ENCODE data around the gene DRC7. TPM values are rescaled to one million over a fixed set of nuclear protein-coding genes. Genes with fewer than 3 reads are reported as not detected.

Gene DRC7
- total and polyA plus RNA-seq, 9 of the 15 experiments (the other 6 are each of a cell fraction or from before 2014, with no cell fraction given): 0.04 to 0.33 (median 0.12) TPM; not detected in 3

GRCh38 chr16:57668263-57668571 is 26.4 kb upstream of the DRC7 start, which contains the start of gene ADGRG3 (continued):
- TF ChIP-seq ZNF518B (CRISPR knock-in tag; IDR thresholded peaks at IDR 0.05) (no peak), RBM14 (IDR thresholded peaks at IDR 0.05; ENCODE audit: borderline replicate concordance, insufficient read depth, low read depth, low read length) (0 out of 2 replicates have a peak, but pooled peaks have one; percentile 6), ETV1 (tag; conservative IDR thresholded peaks at IDR 0.05; ENCODE audit: low read depth) (0 out of 2 replicates have a peak, but pooled peaks have one; percentile 6)

- no TSS peak for BruUV-seq (replicated peaks)
- peak overlapping the region in 1 of 2 experiments; percentile 59; a peak in 2 of 4 replicates for H3K9ac ChIP-seq (ENCODE audit: insufficient read depth in 1 of 2, low read depth in 2 of 2, low read length in 2 of 2)
- H3K9me3 ChIP-seq (replicated peaks; ENCODE audit: control insufficient read depth, insufficient read depth, low read depth, low read length): no peaks in the 10 kb centered on the region
- peaks cover 24 to 35% of the 10 kb centered on the region in 2 experiments for H3K4me1 ChIP-seq (replicated peaks in 1 of 2; ENCODE audit: control insufficient read depth in 2 of 2, insufficient read depth in 2 of 2, low read length in 2 of 2)
- no peak overlapping the region for H3K27ac ChIP-seq (ENCODE audit: extremely low read depth, low read depth, low read length)
- intact Hi-C loops (cut with micrococcal nuclease): loop anchor here (10.0 kb wide), 1 partner anchor 226 kb away; no protein-coding TSS in a partner anchor
- no peak for TF ChIP-seq RBM14 (IDR thresholded peaks at IDR 0.05; ENCODE audit: borderline replicate concordance, insufficient read depth, low read depth, low read length)
- TF ChIP-seq UBTF (IDR thresholded peaks at IDR 0.05; ENCODE audit: borderline replicate concordance in 1 of 2, low read depth in 2 of 2, low read length in 2 of 2): no peak
- no peak for TF ChIP-seq ZNF785 (CRISPR knock-in tag; IDR thresholded peaks at IDR 0.05)
- peak; percentile 97 for TF ChIP-seq ZNF263 (CRISPR knock-in tag; IDR thresholded peaks at IDR 0.05; ENCODE audit: borderline replicate concordance)
- TF ChIP-seq KAT8 (IDR thresholded peaks at IDR 0.05; ENCODE audit: low read depth): no peak
- no peak for TF ChIP-seq ZNF282 (CRISPR knock-in tag; IDR thresholded peaks at IDR 0.05)
- TF ChIP-seq ZNF384 (IDR thresholded peaks at IDR 0.05; ENCODE audit: low read depth, low read length): no peak
- 0 out of 5 replicates have a peak, but pooled peaks cover 0 to 5% of the 10 kb centered on the region in 2 experiments for H3K27me3 ChIP-seq (ENCODE audit: control insufficient read depth in 2 of 2, insufficient read depth in 2 of 2, low read length in 2 of 2)
- CTCF ChIA-PET (ENCODE audit: low intra/inter-chr PET ratio): no interaction called here
- no peak for ATAC-seq
- H3K79me2 ChIP-seq (ENCODE audit: control insufficient read depth, insufficient read depth, low read length): no peaks in the 10 kb centered on the region
- H2AFZ ChIP-seq (ENCODE audit: low read depth, low read length): no peak overlapping the region
- in situ Hi-C loops (cut with MboI): loop anchor here (5.0 kb wide), 1 partner anchor 48 kb away; no protein-coding TSS in a partner anchor
- no peaks in the 10 kb centered on the region for H4K20me1 ChIP-seq (replicated peaks; ENCODE audit: control insufficient read depth, insufficient read depth, low read length)
- no peak for FAIRE-seq
- WGBS (ENCODE audit: insufficient coverage, low coverage, missing lambda C conversion rate): 81% methylated on average over 17 of the region's 20 CpGs
- H3K9me1 ChIP-seq (ENCODE audit: control insufficient read depth, insufficient read depth, low read length): peaks cover 3% of the 10 kb centered on the region
- POLR2A ChIA-PET: interaction anchor here (0.5 to 1.1 kb wide), 2 partner anchors 15 to 68 kb away, joined by 3 to 5 read pairs; no protein-coding TSS in a partner anchor
- H3K4me3 ChIP-seq: no peak overlapping the region
- no peaks in the 10 kb centered on the region for H3K36me3 ChIP-seq (ENCODE audit: control insufficient read depth, insufficient read depth, low read length)
- H3K4me2 ChIP-seq (ENCODE audit: insufficient read depth, low read length): no peak overlapping the region
- DNase-seq (ENCODE audit: extremely low read depth in 1 of 4, low spot score in 3 of 4): no peak
Measured at GRCh38 chr16:57668630-57669475, 25.8 kb upstream of the DRC7 start.
